ENCODE measurements around the gene ZNF550. TPM values are rescaled to one million over a fixed set of nuclear protein-coding genes. Genes with fewer than 3 reads are reported as not detected.

The ZNF550 gene
- polyA plus RNA-seq, 3 donors, result 0.25 to 2.7 (median 0.65) TPM

- H3K27me3 Mint-ChIP-seq (ENCODE audit: low read depth in 3 of 3), result peaks cover 0 to 1% (median 0%) of the 10 kb centered on the region in 3 donors
- no peaks in the 10 kb centered on the region for H3K79me2 ChIP-seq (ENCODE audit: insufficient read depth, low read length)
- peaks cover 35 to 39% of the 10 kb centered on the region in 2 donors for H3K36me3 Mint-ChIP-seq
- no peak overlapping the region for H3K27ac Mint-ChIP-seq
- H3K4me3 Mint-ChIP-seq, result no peak overlapping the region
- H3K4me1 ChIP-seq (ENCODE audit: control insufficient read depth in 1 of 2, insufficient read depth in 2 of 2, low read length in 2 of 2), result no peaks in the 10 kb centered on the region
- H3K9me3 Mint-ChIP-seq, result peaks cover 82 to 100% (median 99%) of the 10 kb centered on the region in 7 donors
- H3K27me3 ChIP-seq (ENCODE audit: control insufficient read depth in 2 of 2, insufficient read depth in 2 of 2, low read length in 2 of 2), result no peaks in the 10 kb centered on the region
- no peak overlapping the region for H3K9ac ChIP-seq (ENCODE audit: insufficient read depth, low read length, poor library complexity, severe bottlenecking)
- no peak overlapping the region for H3K4me2 ChIP-seq (replicated peaks; ENCODE audit: extremely low read depth, low read length, poor library complexity, severe bottlenecking)
- H3K4me3 ChIP-seq (replicated peaks in 1 of 3; ENCODE audit: low read depth in 2 of 3, low read length in 3 of 3), result peak overlapping the region in 1 of 3 experiments; percentile 54
- peaks cover 31 to 46% of the 10 kb centered on the region in 2 donors for H3K36me3 ChIP-seq (replicated peaks in 1 of 2; ENCODE audit: control insufficient read depth in 1 of 2, insufficient read depth in 2 of 2, low read length in 2 of 2)
- no peak for DNase-seq
- no peak overlapping the region for H3K27ac ChIP-seq (ENCODE audit: low read depth in 1 of 2, low read length in 2 of 2)
- H3K4me1 Mint-ChIP-seq, result no peaks in the 10 kb centered on the region
- H4K20me1 ChIP-seq (ENCODE audit: insufficient read depth, low read length), result no peaks in the 10 kb centered on the region
- intact Hi-C loops (cut with micrococcal nuclease), result loop anchor here in 1 of 2 donors (10.0 kb wide), 1 partner anchor 46 kb away; the partner anchor contains the start of gene ZNF549
- H2AFZ ChIP-seq (ENCODE audit: insufficient read depth, low read depth, low read length, poor library complexity, severe bottlenecking), result no peak overlapping the region
- no peak for TF ChIP-seq CTCF (IDR thresholded peaks at IDR 0.05)
- peaks cover 90 to 99% of the 10 kb centered on the region in 2 donors for H3K9me3 ChIP-seq (replicated peaks in 1 of 2; ENCODE audit: control insufficient read depth in 1 of 2, insufficient read depth in 1 of 2, low read length in 2 of 2)
These were observed 11.0 kb upstream of the ZNF550 start for GRCh38 chr19:57570707-57571106.

- Histone ChIP-seq H3K4me1 (ENCODE audit: control insufficient read depth in 1 of 2, insufficient read depth in 2 of 2, low read length in 2 of 2) (no peaks in the 10 kb centered on the region), H3K9ac (ENCODE audit: insufficient read depth, low read length, poor library complexity, severe bottlenecking) (no peak overlapping the region), H3K36me3 (replicated peaks in 1 of 2; ENCODE audit: control insufficient read depth in 1 of 2, insufficient read depth in 2 of 2, low read length in 2 of 2) (peaks cover 0 to 6% of the 10 kb centered on the region in 2 donors), H2AFZ (ENCODE audit: insufficient read depth, low read depth, low read length, poor library complexity, severe bottlenecking) (no peak overlapping the region), H3K4me3 (replicated peaks in 1 of 3; ENCODE audit: low read depth in 2 of 3, low read length in 3 of 3) (peak overlapping the region in 1 of 3 experiments; percentile 40), H3K27ac (ENCODE audit: low read depth in 1 of 2, low read length in 2 of 2) (no peak overlapping the region), H4K20me1 (ENCODE audit: insufficient read depth, low read length) (no peaks in the 10 kb centered on the region), H3K79me2 (ENCODE audit: insufficient read depth, low read length) (no peaks in the 10 kb centered on the region), H3K9me3 (replicated peaks in 1 of 2; ENCODE audit: control insufficient read depth in 1 of 2, insufficient read depth in 1 of 2, low read length in 2 of 2) (peaks cover 74 to 99% of the 10 kb centered on the region in 2 donors), H3K27me3 (ENCODE audit: control insufficient read depth in 2 of 2, insufficient read depth in 2 of 2, low read length in 2 of 2) (no peaks in the 10 kb centered on the region), H3K4me2 (replicated peaks; ENCODE audit: extremely low read depth, low read length, poor library complexity, severe bottlenecking) (no peak overlapping the region)
- Mint-ChIP-seq H3K27ac (no peak overlapping the region), H3K4me1 (no peaks in the 10 kb centered on the region), H3K4me3 (no peak overlapping the region), H3K27me3 (ENCODE audit: low read depth in 3 of 3) (peaks cover 0 to 4% (median 0%) of the 10 kb centered on the region in 3 donors), H3K9me3 (peaks cover 63 to 98% (median 96%) of the 10 kb centered on the region in 7 donors), H3K36me3 (no peaks in the 10 kb centered on the region)
- WGBS (ENCODE audit: insufficient coverage), result 58% methylated on average over 2 of the region's 7 CpGs
- no peak for TF ChIP-seq CTCF (IDR thresholded peaks at IDR 0.05)
- intact Hi-C loops (cut with micrococcal nuclease), result no loop called here
- DNase-seq, result no peak
These were observed 7.0 kb upstream of the ZNF550 start for GRCh38 chr19:57566396-57567265.

All from CD14-positive monocyte (primary cell).